ENCODE results near the gene LMTK2. TPM values are rescaled to one million over a fixed set of nuclear protein-coding genes. Genes with fewer than 3 reads are reported as not detected.

Gene LMTK2
- total RNA-seq, 1 experiment from 2014 or later = 37.1 TPM

GRCh38 chr7:98257701-98258100 is 151.0 kb downstream of the LMTK2 start:
- ChIA-PET CTCF (no interaction called here), POLR2A (ENCODE audit: unreplicated experiment) (no interaction called here)
- Histone ChIP-seq H3K27me3 (ENCODE audit: insufficient read depth, low read depth) (no peaks in the 10 kb centered on the region), H4K20me1 (ENCODE audit: insufficient read depth) (no peaks in the 10 kb centered on the region), H3K36me3 (ENCODE audit: low read depth) (no peaks in the 10 kb centered on the region), H3K9me2 (ENCODE audit: insufficient read depth) (no peaks in the 10 kb centered on the region), H3K79me2 (ENCODE audit: low read depth) (peaks cover 24% of the 10 kb centered on the region), H3F3A (ENCODE audit: insufficient read depth, low read depth) (no peaks in the 10 kb centered on the region), H2AFZ (no peak overlapping the region), H3K4me1 (replicated peaks; ENCODE audit: insufficient read depth) (no peaks in the 10 kb centered on the region; the same call in 1 of the 2 replicates), H3K4me2 (no peak overlapping the region), H3K4me3 (no peak overlapping the region), H3K9me3 (ENCODE audit: insufficient read depth, low read depth) (no peaks in the 10 kb centered on the region), H3K27ac (no peak overlapping the region)
- no peak for DNase-seq
- intact Hi-C loops (cut with micrococcal nuclease; ENCODE audit: unreplicated experiment) = no loop called here
- TF ChIP-seq CTCF (conservative IDR thresholded peaks at IDR 0.05) (no peak), EZH2 (IDR thresholded peaks at IDR 0.05; ENCODE audit: low read depth) (no peak)
- no TSS peak for BruUV-seq (replicated peaks)

Other genes starting within 250 kb of the LMTK2 start
- 173 and 199 TPM in 2 replicates for gene ASNS, start 234.5 kb upstream of the LMTK2 start, total RNA-seq (2021)
- gene OCM2, start 116.7 kb upstream of the LMTK2 start, total RNA-seq (2021) = not detected in 2 replicates
- 0.53 and 0.79 TPM in 2 replicates for gene BHLHA15, start 104.6 kb downstream of the LMTK2 start, total RNA-seq (2021)
- gene TECPR1, start 145.4 kb downstream of the LMTK2 start, total RNA-seq (2021) = 22.7 and 27.4 TPM in 2 replicates
- 239 and 255 TPM in 2 replicates for gene BRI3, start 174.8 kb downstream of the LMTK2 start, total RNA-seq (2021)

Data from PC-9 (cell line).